ENCODE measurements around the gene POLR2F. TPM values are rescaled to one million over a fixed set of nuclear protein-coding genes. Genes with fewer than 3 reads are reported as not detected.

Gene POLR2F
- total and polyA plus RNA-seq, 4 donors = 21.4 to 152 (median 56.3) TPM

- Histone ChIP-seq H3K27me3 (ENCODE audit: control insufficient read depth in 4 of 4, insufficient read depth in 4 of 4, low read length in 3 of 4) (no peaks in the 10 kb centered on the region), H3K36me3 (ENCODE audit: control insufficient read depth in 4 of 4, insufficient read depth in 3 of 4, low read depth in 1 of 4, low read length in 3 of 4) (no peaks in the 10 kb centered on the region), H3K27ac (ENCODE audit: low read depth in 1 of 2, low read length in 2 of 2) (peak overlapping the region; percentile 70 to 73), H3K4me3 (ENCODE audit: low read depth in 1 of 3, low read length in 3 of 3) (no peak overlapping the region), H3K4me1 (ENCODE audit: control insufficient read depth in 4 of 4, insufficient read depth in 4 of 4, low read length in 3 of 4) (peaks cover 10 to 27% (median 22%) of the 10 kb centered on the region in 4 donors), H3K9me3 (ENCODE audit: control insufficient read depth in 4 of 4, low read length in 3 of 4) (no peaks in the 10 kb centered on the region), H3K9ac (ENCODE audit: low read depth in 1 of 2, low read length in 2 of 2) (no peak overlapping the region)
- DNase-seq (ENCODE audit: low spot score) = peak; percentile 37
- 34% methylated on average over 6 of the region's 6 CpGs for WGBS
- TF ChIP-seq SP1 (IDR thresholded peaks at IDR 0.05) (peak; percentile 99), JUND (IDR thresholded peaks at IDR 0.05) (peak; percentile 34 to 67), RAD21 (IDR thresholded peaks at IDR 0.05) (peak in 1 of 2 donors; percentile 31), HNF4A (conservative IDR thresholded peaks at IDR 0.05) (peak; percentile 99), NR2F2 (IDR thresholded peaks at IDR 0.05) (peak; percentile 47), HNF4G (IDR thresholded peaks at IDR 0.05) (peak; percentile 94), GABPA (IDR thresholded peaks at IDR 0.05 in 1 of 2, conservative IDR thresholded peaks at IDR 0.05 in 1 of 2) (peak in 1 of 2 donors; percentile 18), YY1 (IDR thresholded peaks at IDR 0.05) (peak; percentile 71), FOXA1 (IDR thresholded peaks at IDR 0.05) (no peak), RXRA (IDR thresholded peaks at IDR 0.05) (peak; percentile 86 to 89), TAF1 (conservative IDR thresholded peaks at IDR 0.05) (no peak)
- TF ChIP-seq, protein P1, sequence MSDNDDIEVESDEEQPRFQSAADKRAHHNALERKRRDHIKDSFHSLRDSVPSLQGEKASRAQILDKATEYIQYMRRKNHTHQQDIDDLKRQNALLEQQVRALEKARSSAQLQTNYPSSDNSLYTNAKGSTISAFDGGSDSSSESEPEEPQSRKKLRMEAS (IDR thresholded peaks at IDR 0.05) = no peak
- TF ChIP-seq, protein P2, sequence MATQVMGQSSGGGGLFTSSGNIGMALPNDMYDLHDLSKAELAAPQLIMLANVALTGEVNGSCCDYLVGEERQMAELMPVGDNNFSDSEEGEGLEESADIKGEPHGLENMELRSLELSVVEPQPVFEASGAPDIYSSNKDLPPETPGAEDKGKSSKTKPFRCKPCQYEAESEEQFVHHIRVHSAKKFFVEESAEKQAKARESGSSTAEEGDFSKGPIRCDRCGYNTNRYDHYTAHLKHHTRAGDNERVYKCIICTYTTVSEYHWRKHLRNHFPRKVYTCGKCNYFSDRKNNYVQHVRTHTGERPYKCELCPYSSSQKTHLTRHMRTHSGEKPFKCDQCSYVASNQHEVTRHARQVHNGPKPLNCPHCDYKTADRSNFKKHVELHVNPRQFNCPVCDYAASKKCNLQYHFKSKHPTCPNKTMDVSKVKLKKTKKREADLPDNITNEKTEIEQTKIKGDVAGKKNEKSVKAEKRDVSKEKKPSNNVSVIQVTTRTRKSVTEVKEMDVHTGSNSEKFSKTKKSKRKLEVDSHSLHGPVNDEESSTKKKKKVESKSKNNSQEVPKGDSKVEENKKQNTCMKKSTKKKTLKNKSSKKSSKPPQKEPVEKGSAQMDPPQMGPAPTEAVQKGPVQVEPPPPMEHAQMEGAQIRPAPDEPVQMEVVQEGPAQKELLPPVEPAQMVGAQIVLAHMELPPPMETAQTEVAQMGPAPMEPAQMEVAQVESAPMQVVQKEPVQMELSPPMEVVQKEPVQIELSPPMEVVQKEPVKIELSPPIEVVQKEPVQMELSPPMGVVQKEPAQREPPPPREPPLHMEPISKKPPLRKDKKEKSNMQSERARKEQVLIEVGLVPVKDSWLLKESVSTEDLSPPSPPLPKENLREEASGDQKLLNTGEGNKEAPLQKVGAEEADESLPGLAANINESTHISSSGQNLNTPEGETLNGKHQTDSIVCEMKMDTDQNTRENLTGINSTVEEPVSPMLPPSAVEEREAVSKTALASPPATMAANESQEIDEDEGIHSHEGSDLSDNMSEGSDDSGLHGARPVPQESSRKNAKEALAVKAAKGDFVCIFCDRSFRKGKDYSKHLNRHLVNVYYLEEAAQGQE (IDR thresholded peaks at IDR 0.05) = peak; percentile 84
These were observed 27.9 kb downstream of the POLR2F start for GRCh38 chr22:37981282-37982011.

GRCh38 chr22:37982151-37982785 lies 28.8 kb downstream of the POLR2F start:
- DNase-seq (ENCODE audit: low spot score) = no peak

More at GRCh38 chr22:37982151-37982785, 28.8 kb downstream of the POLR2F start:
- no peak for TF ChIP-seq FOXA1 (IDR thresholded peaks at IDR 0.05)
- peak in 1 of 2 donors; percentile 37 for TF ChIP-seq HNF4A (conservative IDR thresholded peaks at IDR 0.05)
- TF ChIP-seq YY1 (IDR thresholded peaks at IDR 0.05) = peak; percentile 52
- Histone ChIP-seq H3K4me1 (ENCODE audit: control insufficient read depth in 4 of 4, insufficient read depth in 4 of 4, low read length in 3 of 4) (peaks cover 10 to 27% (median 22%) of the 10 kb centered on the region in 4 donors), H3K27ac (ENCODE audit: low read depth in 1 of 2, low read length in 2 of 2) (peak overlapping the region; percentile 61 to 73), H3K4me3 (ENCODE audit: low read depth in 1 of 3, low read length in 3 of 3) (no peak overlapping the region), H3K9ac (ENCODE audit: low read depth in 1 of 2, low read length in 2 of 2) (no peak overlapping the region), H3K27me3 (ENCODE audit: control insufficient read depth in 4 of 4, insufficient read depth in 4 of 4, low read length in 3 of 4) (no peaks in the 10 kb centered on the region), H3K9me3 (ENCODE audit: control insufficient read depth in 4 of 4, low read length in 3 of 4) (no peaks in the 10 kb centered on the region), H3K36me3 (ENCODE audit: control insufficient read depth in 4 of 4, insufficient read depth in 3 of 4, low read depth in 1 of 4, low read length in 3 of 4) (no peaks in the 10 kb centered on the region)
- 52% methylated on average over 8 of the region's 8 CpGs for WGBS
